ENCODE measurements around the gene CFAP58. TPM values are rescaled to one million over a fixed set of nuclear protein-coding genes. Genes with fewer than 3 reads are reported as not detected.

The CFAP58 gene
- polyA plus RNA-seq, 3 donors = 0.16 TPM; not detected in 2

DNA sequence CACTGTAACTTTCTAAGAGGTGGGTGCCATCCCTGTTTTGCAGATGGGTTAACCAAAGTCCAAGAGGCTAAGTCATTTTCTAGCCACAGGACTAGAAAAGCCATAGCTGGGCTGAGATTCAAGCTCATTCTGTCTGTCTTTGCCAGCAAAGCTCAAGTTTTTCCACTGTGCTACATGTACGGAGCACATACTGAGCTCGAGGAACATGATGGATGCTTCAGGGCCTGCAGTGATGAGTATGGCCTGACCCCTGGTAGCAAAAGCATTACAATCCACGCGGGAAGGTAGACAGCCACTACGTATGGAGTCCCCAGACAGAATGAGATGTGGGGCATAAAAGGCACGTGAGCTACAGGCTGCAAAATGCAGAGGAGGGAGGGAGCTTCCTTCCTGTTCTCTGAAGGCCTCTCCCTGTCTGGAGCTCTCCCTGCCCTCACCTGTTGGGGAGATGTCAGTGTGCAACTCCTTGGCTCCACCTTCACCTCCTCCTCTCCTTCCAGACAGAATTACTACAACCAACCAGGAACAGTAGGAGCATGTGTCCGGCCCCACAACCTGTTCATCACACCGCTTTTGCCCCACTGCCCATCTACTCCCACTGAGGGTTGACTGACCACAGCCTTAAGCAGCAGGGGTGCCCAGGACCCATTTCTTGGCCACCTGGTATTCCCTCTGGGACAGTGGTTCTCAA lies 31.8 kb upstream of the CFAP58 start:
- Histone ChIP-seq H3K9ac (ENCODE audit: insufficient read depth, low read length, poor library complexity, severe bottlenecking) (no peak overlapping the region), H3K4me2 (replicated peaks; ENCODE audit: extremely low read depth, low read length, poor library complexity, severe bottlenecking) (peak overlapping the region; percentile 72), H3K9me3 (replicated peaks in 1 of 2; ENCODE audit: control insufficient read depth in 1 of 2, insufficient read depth in 1 of 2, low read length in 2 of 2) (no peaks in the 10 kb centered on the region), H3K4me1 (ENCODE audit: control insufficient read depth in 1 of 2, insufficient read depth in 2 of 2, low read length in 2 of 2) (peaks cover 85 to 93% of the 10 kb centered on the region in 2 donors), H2AFZ (ENCODE audit: insufficient read depth, low read depth, low read length, poor library complexity, severe bottlenecking) (no peak overlapping the region), H3K36me3 (replicated peaks in 1 of 2; ENCODE audit: control insufficient read depth in 1 of 2, insufficient read depth in 2 of 2, low read length in 2 of 2) (peaks cover 0 to 15% of the 10 kb centered on the region in 2 donors), H3K79me2 (ENCODE audit: insufficient read depth, low read length) (peaks cover 100% of the 10 kb centered on the region), H3K27me3 (ENCODE audit: control insufficient read depth in 2 of 2, insufficient read depth in 2 of 2, low read length in 2 of 2) (no peaks in the 10 kb centered on the region), H3K4me3 (replicated peaks in 1 of 3; ENCODE audit: low read depth in 2 of 3, low read length in 3 of 3) (peak overlapping the region in 1 of 3 experiments; percentile 65), H4K20me1 (ENCODE audit: insufficient read depth, low read length) (peaks cover 100% of the 10 kb centered on the region), H3K27ac (ENCODE audit: low read depth in 1 of 2, low read length in 2 of 2) (peak overlapping the region; percentile 86 to 91)
- no peak for DNase-seq
- Mint-ChIP-seq H3K4me1 (peaks cover 98% of the 10 kb centered on the region), H3K27me3 (ENCODE audit: low read depth in 3 of 3) (peaks cover 0 to 4% (median 0%) of the 10 kb centered on the region in 3 donors), H3K27ac (peak overlapping the region; percentile 98 to 100 (median 99)), H3K4me3 (peak overlapping the region; percentile 63 to 69), H3K9me3 (peaks cover 0 to 2% (median 0%) of the 10 kb centered on the region in 7 donors), H3K36me3 (peaks cover 33 to 61% of the 10 kb centered on the region in 2 donors)
- TF ChIP-seq, protein P1, sequence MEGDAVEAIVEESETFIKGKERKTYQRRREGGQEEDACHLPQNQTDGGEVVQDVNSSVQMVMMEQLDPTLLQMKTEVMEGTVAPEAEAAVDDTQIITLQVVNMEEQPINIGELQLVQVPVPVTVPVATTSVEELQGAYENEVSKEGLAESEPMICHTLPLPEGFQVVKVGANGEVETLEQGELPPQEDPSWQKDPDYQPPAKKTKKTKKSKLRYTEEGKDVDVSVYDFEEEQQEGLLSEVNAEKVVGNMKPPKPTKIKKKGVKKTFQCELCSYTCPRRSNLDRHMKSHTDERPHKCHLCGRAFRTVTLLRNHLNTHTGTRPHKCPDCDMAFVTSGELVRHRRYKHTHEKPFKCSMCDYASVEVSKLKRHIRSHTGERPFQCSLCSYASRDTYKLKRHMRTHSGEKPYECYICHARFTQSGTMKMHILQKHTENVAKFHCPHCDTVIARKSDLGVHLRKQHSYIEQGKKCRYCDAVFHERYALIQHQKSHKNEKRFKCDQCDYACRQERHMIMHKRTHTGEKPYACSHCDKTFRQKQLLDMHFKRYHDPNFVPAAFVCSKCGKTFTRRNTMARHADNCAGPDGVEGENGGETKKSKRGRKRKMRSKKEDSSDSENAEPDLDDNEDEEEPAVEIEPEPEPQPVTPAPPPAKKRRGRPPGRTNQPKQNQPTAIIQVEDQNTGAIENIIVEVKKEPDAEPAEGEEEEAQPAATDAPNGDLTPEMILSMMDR (IDR thresholded peaks at IDR 0.05) = no peak
- intact Hi-C loops (cut with micrococcal nuclease) = loop anchor here (10.0 kb wide), 1 partner anchor 67 kb away; the partner anchor contains the start of gene GSTO1 (in 2 of the 2)
- 57% methylated on average over 6 of the region's 8 CpGs for WGBS (ENCODE audit: insufficient coverage)

DNA sequence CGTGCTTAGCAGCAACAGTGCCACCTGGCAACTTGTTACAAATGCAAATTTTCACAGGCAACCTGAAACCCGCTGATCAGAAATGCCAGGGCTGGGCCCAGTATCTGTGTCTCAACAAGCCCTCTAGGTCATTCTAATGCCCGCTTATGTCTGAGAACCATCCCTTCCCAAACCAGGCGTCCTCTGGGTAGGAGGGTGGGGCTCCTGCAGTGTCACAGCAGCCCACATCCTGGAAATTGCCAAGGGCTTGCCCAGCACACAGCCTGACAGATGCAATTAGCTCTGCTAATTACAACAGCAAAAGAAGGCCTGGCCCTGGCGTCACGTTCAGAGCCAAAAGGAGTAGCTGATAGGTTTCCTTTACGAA lies 31.2 kb upstream of the CFAP58 start:
- peaks cover 100% of the 10 kb centered on the region for H3K4me1 Mint-ChIP-seq
- H3K36me3 ChIP-seq (replicated peaks in 1 of 2; ENCODE audit: control insufficient read depth in 1 of 2, insufficient read depth in 2 of 2, low read length in 2 of 2) = peaks cover 0 to 13% of the 10 kb centered on the region in 2 donors
- no peaks in the 10 kb centered on the region for H3K27me3 ChIP-seq (ENCODE audit: control insufficient read depth in 2 of 2, insufficient read depth in 2 of 2, low read length in 2 of 2)
- H3K9me3 ChIP-seq (replicated peaks in 1 of 2; ENCODE audit: control insufficient read depth in 1 of 2, insufficient read depth in 1 of 2, low read length in 2 of 2) = no peaks in the 10 kb centered on the region
- H3K4me2 ChIP-seq (replicated peaks; ENCODE audit: extremely low read depth, low read length, poor library complexity, severe bottlenecking) = peak overlapping the region; percentile 72
- TF ChIP-seq, protein P1 (IDR thresholded peaks at IDR 0.05) = no peak
- DNase-seq = peak; percentile 55 to 75 (median 72)
- H3K27ac ChIP-seq (ENCODE audit: low read depth in 1 of 2, low read length in 2 of 2) = peak overlapping the region; percentile 86 to 91
- peaks cover 0 to 4% (median 0%) of the 10 kb centered on the region in 3 donors for H3K27me3 Mint-ChIP-seq (ENCODE audit: low read depth in 3 of 3)
- H3K4me3 Mint-ChIP-seq = peak overlapping the region; percentile 52 to 69
- intact Hi-C loops (cut with micrococcal nuclease) = loop anchor here (10.0 kb wide), 1 partner anchor 68 kb away; the partner anchor contains the start of gene GSTO1 (in 2 of the 2)
- peaks cover 0 to 2% (median 0%) of the 10 kb centered on the region in 7 donors for H3K9me3 Mint-ChIP-seq
- H4K20me1 ChIP-seq (ENCODE audit: insufficient read depth, low read length) = peaks cover 100% of the 10 kb centered on the region
- H3K79me2 ChIP-seq (ENCODE audit: insufficient read depth, low read length) = peaks cover 100% of the 10 kb centered on the region
- H3K27ac Mint-ChIP-seq = peak overlapping the region; percentile 98 to 100 (median 99)
- 19% methylated on average over 5 of the region's 7 CpGs for WGBS (ENCODE audit: insufficient coverage)
- H3K4me1 ChIP-seq (ENCODE audit: control insufficient read depth in 1 of 2, insufficient read depth in 2 of 2, low read length in 2 of 2) = peaks cover 90 to 98% of the 10 kb centered on the region in 2 donors
- H3K36me3 Mint-ChIP-seq = peaks cover 38 to 60% of the 10 kb centered on the region in 2 donors
- no peak overlapping the region for H2AFZ ChIP-seq (ENCODE audit: insufficient read depth, low read depth, low read length, poor library complexity, severe bottlenecking)
- H3K4me3 ChIP-seq (replicated peaks in 1 of 3; ENCODE audit: low read depth in 2 of 3, low read length in 3 of 3) = peak overlapping the region in 1 of 3 experiments; percentile 65
- no peak overlapping the region for H3K9ac ChIP-seq (ENCODE audit: insufficient read depth, low read length, poor library complexity, severe bottlenecking)
